HL-60 (cell line): ENCODE data around the gene FBXO36.

Experiments
- DNase-seq, 2 experiments: peaks; one replicate each; pipeline ENCODE4 v3.0.0-alpha.2; 2010 to 2020; ENCODE audit warnings: low read depth in 1 of 2, low spot score in 1 of 2
- H3K27ac ChIP-seq: fragments of 250-450 bp; sonication (Bioruptor Pico); replicated peaks from 2 replicates; pipeline ENCODE4 v1.5.1; 2020; ENCODE audit warnings: mild to moderate bottlenecking, moderate library complexity
- H3K27me3 ChIP-seq: fragments of 250-450 bp; sonication (Bioruptor Pico); 2 replicates; pipeline ENCODE4 v1.5.1; 2021; ENCODE audit warnings: mild to moderate bottlenecking, moderate library complexity; ENCODE audit not compliant: insufficient read depth, poor library complexity, severe bottlenecking
- H3K4me3 ChIP-seq: replicated peaks from 2 replicates; pipeline ENCODE4 v1.5.1; 2011; ENCODE audit warnings: mild to moderate bottlenecking, control low read depth, low read length; ENCODE audit not compliant: insufficient read depth
- GABPA ChIP-seq: IDR thresholded peaks from 2 replicates; pipeline ENCODE4 v1.6.1; 2012; ENCODE audit warnings: low read depth
- POLR2AphosphoS5 ChIP-seq: IDR thresholded peaks from 2 replicates; pipeline ENCODE4 v1.6.1; 2012; ENCODE audit warnings: low read depth
- SPI1 ChIP-seq: IDR thresholded peaks from 2 replicates; pipeline ENCODE4 v1.6.1; 2012; ENCODE audit warnings: low read depth, mild to moderate bottlenecking, borderline replicate concordance
- TF ChIP-seq, protein P1 (sequence below): IDR thresholded peaks from 2 replicates; pipeline ENCODE4 v1.6.1; 2012; ENCODE audit warnings: low read depth; ENCODE audit not compliant: insufficient replicate concordance
- TF ChIP-seq, protein P2 (sequence below): IDR thresholded peaks from one replicate; pipeline ENCODE4 v1.5.1; 2011; ENCODE audit warnings: low read length, control low read depth, inconsistent platforms; ENCODE audit not compliant: insufficient read depth

The FBXO36 gene

DNA sequence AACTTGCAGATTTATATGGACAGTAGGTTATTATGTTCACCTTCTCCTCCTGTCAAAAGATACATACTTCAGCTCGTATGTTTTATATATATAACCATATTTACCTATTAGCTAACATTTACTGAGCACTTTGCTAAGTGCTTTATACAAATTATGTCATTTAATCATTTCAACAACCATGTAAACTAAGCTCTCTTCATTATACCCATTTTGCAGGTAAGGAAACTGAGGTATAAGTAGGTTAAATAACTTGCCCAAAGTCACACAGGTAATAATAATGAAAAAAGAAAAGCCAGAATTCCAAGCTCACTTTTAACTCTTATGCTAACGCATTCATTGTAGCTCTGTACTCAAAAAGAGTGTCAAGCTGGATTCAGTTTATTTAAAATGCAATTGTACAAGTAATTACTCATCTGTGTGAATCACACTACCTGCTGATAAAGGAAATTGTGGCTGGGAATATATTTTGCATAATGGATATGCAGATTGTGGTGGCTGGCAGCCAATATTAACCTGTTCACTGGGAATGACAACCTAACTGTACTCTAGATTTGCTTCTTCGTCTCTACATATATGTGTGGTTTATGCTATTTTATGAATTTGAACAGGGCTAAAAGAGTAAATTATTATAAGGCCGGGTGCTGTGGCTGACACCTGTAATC, 125.8 kb downstream of the FBXO36 start:
- no peak for DNase-seq
- TF ChIP-seq, protein P1, sequence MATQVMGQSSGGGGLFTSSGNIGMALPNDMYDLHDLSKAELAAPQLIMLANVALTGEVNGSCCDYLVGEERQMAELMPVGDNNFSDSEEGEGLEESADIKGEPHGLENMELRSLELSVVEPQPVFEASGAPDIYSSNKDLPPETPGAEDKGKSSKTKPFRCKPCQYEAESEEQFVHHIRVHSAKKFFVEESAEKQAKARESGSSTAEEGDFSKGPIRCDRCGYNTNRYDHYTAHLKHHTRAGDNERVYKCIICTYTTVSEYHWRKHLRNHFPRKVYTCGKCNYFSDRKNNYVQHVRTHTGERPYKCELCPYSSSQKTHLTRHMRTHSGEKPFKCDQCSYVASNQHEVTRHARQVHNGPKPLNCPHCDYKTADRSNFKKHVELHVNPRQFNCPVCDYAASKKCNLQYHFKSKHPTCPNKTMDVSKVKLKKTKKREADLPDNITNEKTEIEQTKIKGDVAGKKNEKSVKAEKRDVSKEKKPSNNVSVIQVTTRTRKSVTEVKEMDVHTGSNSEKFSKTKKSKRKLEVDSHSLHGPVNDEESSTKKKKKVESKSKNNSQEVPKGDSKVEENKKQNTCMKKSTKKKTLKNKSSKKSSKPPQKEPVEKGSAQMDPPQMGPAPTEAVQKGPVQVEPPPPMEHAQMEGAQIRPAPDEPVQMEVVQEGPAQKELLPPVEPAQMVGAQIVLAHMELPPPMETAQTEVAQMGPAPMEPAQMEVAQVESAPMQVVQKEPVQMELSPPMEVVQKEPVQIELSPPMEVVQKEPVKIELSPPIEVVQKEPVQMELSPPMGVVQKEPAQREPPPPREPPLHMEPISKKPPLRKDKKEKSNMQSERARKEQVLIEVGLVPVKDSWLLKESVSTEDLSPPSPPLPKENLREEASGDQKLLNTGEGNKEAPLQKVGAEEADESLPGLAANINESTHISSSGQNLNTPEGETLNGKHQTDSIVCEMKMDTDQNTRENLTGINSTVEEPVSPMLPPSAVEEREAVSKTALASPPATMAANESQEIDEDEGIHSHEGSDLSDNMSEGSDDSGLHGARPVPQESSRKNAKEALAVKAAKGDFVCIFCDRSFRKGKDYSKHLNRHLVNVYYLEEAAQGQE, result no peak
- no peak for TF ChIP-seq POLR2AphosphoS5
- TF ChIP-seq, protein P2, sequence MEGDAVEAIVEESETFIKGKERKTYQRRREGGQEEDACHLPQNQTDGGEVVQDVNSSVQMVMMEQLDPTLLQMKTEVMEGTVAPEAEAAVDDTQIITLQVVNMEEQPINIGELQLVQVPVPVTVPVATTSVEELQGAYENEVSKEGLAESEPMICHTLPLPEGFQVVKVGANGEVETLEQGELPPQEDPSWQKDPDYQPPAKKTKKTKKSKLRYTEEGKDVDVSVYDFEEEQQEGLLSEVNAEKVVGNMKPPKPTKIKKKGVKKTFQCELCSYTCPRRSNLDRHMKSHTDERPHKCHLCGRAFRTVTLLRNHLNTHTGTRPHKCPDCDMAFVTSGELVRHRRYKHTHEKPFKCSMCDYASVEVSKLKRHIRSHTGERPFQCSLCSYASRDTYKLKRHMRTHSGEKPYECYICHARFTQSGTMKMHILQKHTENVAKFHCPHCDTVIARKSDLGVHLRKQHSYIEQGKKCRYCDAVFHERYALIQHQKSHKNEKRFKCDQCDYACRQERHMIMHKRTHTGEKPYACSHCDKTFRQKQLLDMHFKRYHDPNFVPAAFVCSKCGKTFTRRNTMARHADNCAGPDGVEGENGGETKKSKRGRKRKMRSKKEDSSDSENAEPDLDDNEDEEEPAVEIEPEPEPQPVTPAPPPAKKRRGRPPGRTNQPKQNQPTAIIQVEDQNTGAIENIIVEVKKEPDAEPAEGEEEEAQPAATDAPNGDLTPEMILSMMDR, result no peak
- no peak for TF ChIP-seq SPI1
- TF ChIP-seq GABPA, result no peak
- Histone ChIP-seq H3K27me3 (no peaks in the 10 kb centered on the region), H3K27ac (no peak overlapping the region), H3K4me3 (no peak overlapping the region)

DNA sequence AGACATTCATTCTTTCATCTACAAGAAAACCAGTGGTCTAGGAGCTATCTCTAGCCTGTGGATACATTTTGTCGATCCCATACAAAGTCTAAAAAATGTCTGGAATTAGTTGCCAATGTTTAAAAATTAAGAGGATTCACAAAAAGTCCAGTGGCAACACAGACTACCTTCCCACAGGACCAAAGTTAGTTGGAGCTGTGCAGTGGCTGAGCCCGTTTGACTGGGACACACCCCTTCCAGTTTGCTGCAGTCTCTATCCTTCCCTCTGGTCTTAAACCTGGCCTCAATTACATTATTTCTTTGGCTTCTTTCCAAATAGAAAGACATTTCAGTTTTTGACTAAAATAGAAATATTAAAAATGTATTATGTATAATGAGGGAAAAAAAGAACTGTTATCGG, 127.8 kb downstream of the FBXO36 start:
- DNase-seq, result no peak
- no peak for TF ChIP-seq GABPA
- TF ChIP-seq POLR2AphosphoS5, result no peak
- TF ChIP-seq, protein P2, result no peak
- TF ChIP-seq SPI1, result no peak
- TF ChIP-seq, protein P1, result no peak
- H3K27me3 ChIP-seq, result no peaks in the 10 kb centered on the region
- no peak overlapping the region for H3K27ac ChIP-seq
- H3K4me3 ChIP-seq, result no peak overlapping the region

DNA sequence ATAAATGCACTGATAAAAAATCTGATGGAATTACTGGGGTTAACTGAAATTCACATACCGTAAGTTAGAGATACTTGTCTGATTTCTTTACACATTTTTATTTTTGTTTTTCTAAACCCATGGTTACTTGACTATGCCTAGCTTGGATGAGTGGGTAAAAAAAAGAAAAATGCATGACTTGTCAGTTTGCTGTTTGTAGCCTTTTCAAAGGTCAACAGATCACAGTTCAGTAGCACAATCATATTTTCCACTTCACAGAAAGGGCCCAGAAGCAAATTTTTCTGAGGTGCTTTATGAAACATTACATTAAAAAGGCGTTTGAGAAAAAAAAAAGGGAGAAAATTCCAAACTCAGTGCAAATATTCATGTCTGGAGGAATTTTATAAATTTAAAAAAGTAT, 130.0 kb downstream of the FBXO36 start:
- Histone ChIP-seq H3K27ac (no peak overlapping the region), H3K4me3 (no peak overlapping the region), H3K27me3 (no peaks in the 10 kb centered on the region)
- DNase-seq, result no peak
- TF ChIP-seq GABPA (no peak), POLR2AphosphoS5 (no peak), SPI1 (no peak)
- TF ChIP-seq, protein P1, result no peak
- TF ChIP-seq, protein P2, result no peak
